Body of pancreas (tissue), 4 donors: ENCODE measurements around the gene PXDN. TPM values are rescaled to one million over a fixed set of nuclear protein-coding genes. Genes with fewer than 3 reads are reported as not detected.

Experiments used
- ATAC-seq: fragments of 150-250 bp; one replicate; pipeline ENCODE4 v1.9.1; 2016
- DNase-seq, 4 donors: peaks; one replicate each; pipeline ENCODE4 v3.0.0-alpha.2; 2019
- H3K27ac ChIP-seq, 4 donors: fragments of 200-600 bp; sonication (generic); 1 replicate in 3 of 4; 2 replicates in 1 of 4; pipeline versions ENCODE4 v1.5.1 to v1.6.1; 2016 to 2019; ENCODE audit warnings: mild to moderate bottlenecking in 1 of 4, mixed read lengths in 1 of 4, moderate library complexity in 1 of 4
- H3K27me3 ChIP-seq, 2 donors: fragments of 200-600 bp; sonication (generic); one replicate each; pipeline ENCODE4 v1.6.0; 2016; ENCODE audit warnings: mild to moderate bottlenecking in 1 of 2
- H3K36me3 ChIP-seq, 2 donors: fragments of 200-600 bp; sonication (generic); replicated peaks in 1 of 2; 2 replicates each; pipeline ENCODE4 v1.5.1; 2016; ENCODE audit warnings: low read depth in 2 of 2; ENCODE audit not compliant: insufficient read depth in 1 of 2
- H3K4me1 ChIP-seq: fragments of 200-600 bp; sonication (generic); one replicate; pipeline ENCODE4 v1.6.0; 2016
- H3K4me3 ChIP-seq, 2 donors: fragments of 200-600 bp; sonication (generic); 1 replicate in 1 of 2; 2 replicates in 1 of 2; pipeline ENCODE4 v1.5.1; 2016 to 2019
- H3K9me3 ChIP-seq, 3 donors: fragments of 200-600 bp; sonication (generic); 1 replicate in 2 of 3; 2 replicates in 1 of 3; pipeline ENCODE4 v1.5.1; 2016
- POLR2A ChIP-seq, 3 donors: fragments of 450-650 bp; IDR thresholded peaks; one replicate each; pipeline ENCODE4 v1.6.1; 2016; ENCODE audit warnings: antibody characterized with exemption in 3 of 3, mild to moderate bottlenecking in 2 of 3
- WGBS, 2 donors: methylation state at CpG; one replicate each; pipeline ENCODE4 v1.1.5; 2017; 5-methylcytosine and 5-hydroxymethylcytosine counted together
- intact Hi-C: fragments of 100-400 bp; cut with DNase I; formaldehyde crosslinking; loops from one replicate; pipeline ENCODE4 v1.15.1; 2023
- total RNA-seq, 2 donors: library from RNA; depleted of rRNA; stranded (reverse); fragments of >200 nt; gene quantifications; one replicate each; pipeline ENCODE4 v1.1.0, GENCODE V29; 2016
- TF ChIP-seq, protein P1 (sequence below), 7 experiments: fragments of 450-650 bp in 4 of 7; fragments of 200-600 bp in 3 of 7; sonication (generic) in 3 of 7; IDR thresholded peaks; one replicate each; pipeline ENCODE4 v1.5.1; 2016 to 2019; ENCODE audit warnings: antibody characterized with exemption in 7 of 7

Gene PXDN
- total RNA-seq, 2 donors from 2014 or later, result 7.0 to 41.9 TPM

DNA sequence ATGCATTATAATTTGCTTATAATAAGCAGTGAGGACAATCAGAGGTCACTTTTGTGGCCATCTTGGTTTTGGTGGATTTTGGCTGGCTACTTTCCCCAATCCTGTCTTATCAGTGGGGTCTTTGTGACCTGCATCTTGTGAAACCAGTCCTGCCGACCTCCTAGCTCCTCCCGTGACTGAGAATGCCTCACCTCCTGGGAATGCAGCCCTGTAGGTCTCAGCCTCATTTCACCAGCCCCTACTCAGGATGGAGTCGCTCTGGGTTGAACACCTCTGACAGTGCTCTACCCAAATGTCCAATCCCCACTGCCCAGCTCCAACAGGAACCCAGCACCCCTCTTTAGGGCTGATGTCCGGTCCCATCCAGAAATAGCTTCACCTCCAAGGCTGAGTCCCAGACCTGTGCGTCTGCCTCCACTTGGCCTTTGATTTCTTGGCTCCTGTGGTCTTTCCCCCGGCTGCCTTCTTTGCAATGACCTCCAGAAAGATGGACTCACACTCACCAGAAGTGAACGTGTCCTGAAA lies 31.3 kb upstream of the PXDN start:
- no peak for ATAC-seq
- Histone ChIP-seq H3K27ac (no peak overlapping the region), H3K27me3 (no peaks in the 10 kb centered on the region), H3K4me3 (no peak overlapping the region), H3K36me3 (no peaks in the 10 kb centered on the region), H3K9me3 (no peaks in the 10 kb centered on the region), H3K4me1 (no peaks in the 10 kb centered on the region)
- intact Hi-C loops, result no loop called here
- WGBS, 2 donors, result 70 to 73% methylated on average over 7 of the region's 7 CpGs
- TF ChIP-seq, protein P1, sequence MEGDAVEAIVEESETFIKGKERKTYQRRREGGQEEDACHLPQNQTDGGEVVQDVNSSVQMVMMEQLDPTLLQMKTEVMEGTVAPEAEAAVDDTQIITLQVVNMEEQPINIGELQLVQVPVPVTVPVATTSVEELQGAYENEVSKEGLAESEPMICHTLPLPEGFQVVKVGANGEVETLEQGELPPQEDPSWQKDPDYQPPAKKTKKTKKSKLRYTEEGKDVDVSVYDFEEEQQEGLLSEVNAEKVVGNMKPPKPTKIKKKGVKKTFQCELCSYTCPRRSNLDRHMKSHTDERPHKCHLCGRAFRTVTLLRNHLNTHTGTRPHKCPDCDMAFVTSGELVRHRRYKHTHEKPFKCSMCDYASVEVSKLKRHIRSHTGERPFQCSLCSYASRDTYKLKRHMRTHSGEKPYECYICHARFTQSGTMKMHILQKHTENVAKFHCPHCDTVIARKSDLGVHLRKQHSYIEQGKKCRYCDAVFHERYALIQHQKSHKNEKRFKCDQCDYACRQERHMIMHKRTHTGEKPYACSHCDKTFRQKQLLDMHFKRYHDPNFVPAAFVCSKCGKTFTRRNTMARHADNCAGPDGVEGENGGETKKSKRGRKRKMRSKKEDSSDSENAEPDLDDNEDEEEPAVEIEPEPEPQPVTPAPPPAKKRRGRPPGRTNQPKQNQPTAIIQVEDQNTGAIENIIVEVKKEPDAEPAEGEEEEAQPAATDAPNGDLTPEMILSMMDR (IDR thresholded peaks at IDR 0.05), result no peak
- no peak for TF ChIP-seq POLR2A (IDR thresholded peaks at IDR 0.05)
- DNase-seq, result no peak

DNA sequence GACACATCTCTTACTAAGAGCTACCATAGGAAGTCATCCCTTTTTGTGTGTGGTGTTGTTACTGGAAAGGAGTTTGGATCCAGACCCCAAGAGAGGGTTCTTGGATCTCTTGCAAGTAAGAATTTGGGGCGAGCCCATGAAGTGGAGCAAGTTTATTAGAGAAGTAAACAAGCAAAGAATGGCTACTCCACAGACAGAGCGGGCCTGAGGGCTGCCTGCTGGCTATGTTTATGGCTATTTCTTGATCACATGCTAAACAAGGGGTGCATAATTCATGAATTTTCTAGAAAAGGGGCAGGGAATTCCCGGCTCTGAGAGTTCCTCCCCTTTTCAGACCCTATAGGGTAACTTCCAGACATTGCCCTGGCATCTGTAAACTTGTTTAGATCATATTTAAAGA lies 30.6 kb upstream of the PXDN start:
- 76 to 77% methylated on average over 3 of the region's 3 CpGs for WGBS, 2 donors
- H3K4me1 ChIP-seq, result no peaks in the 10 kb centered on the region
- intact Hi-C loops, result no loop called here

DNA sequence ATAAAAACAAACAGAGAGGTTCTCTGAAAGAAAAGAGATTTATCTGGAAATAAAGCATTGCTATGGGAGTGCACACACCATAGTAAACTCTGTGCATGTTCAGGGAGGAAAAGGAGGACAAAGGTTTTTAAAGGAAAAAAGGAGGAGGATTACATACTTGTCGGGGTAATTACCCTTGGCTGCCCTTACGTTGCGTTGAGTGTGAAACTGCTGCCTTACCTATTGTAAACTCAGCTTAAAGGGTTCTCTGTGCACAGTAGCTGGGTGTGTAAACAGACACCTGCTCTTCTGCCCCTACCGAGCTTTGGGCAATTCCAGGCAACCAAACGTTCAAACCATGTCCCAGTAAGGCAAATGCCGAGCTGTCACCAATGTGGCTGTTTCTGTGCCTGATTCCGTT lies 29.6 kb upstream of the PXDN start:
- Histone ChIP-seq H3K4me1 (no peaks in the 10 kb centered on the region), H3K4me3 (no peak overlapping the region), H3K9me3 (no peaks in the 10 kb centered on the region), H3K27me3 (no peaks in the 10 kb centered on the region), H3K36me3 (no peaks in the 10 kb centered on the region), H3K27ac (no peak overlapping the region)
- WGBS, 2 donors, result 46 to 59% methylated on average over 7 of the region's 7 CpGs
- TF ChIP-seq POLR2A (IDR thresholded peaks at IDR 0.05), result no peak
- TF ChIP-seq, protein P1 (IDR thresholded peaks at IDR 0.05), result no peak
- DNase-seq (no peak), ATAC-seq (no peak)
- intact Hi-C loops, result no loop called here

More for the DNA sequence above, 30.6 kb upstream of the PXDN start:
- Histone ChIP-seq H3K27me3 (no peaks in the 10 kb centered on the region), H3K27ac (no peak overlapping the region), H3K36me3 (no peaks in the 10 kb centered on the region), H3K4me3 (no peak overlapping the region), H3K9me3 (no peaks in the 10 kb centered on the region)
- TF ChIP-seq, protein P1 (IDR thresholded peaks at IDR 0.05), result no peak
- TF ChIP-seq POLR2A (IDR thresholded peaks at IDR 0.05), result no peak
- DNase-seq (no peak), ATAC-seq (no peak)

DNA sequence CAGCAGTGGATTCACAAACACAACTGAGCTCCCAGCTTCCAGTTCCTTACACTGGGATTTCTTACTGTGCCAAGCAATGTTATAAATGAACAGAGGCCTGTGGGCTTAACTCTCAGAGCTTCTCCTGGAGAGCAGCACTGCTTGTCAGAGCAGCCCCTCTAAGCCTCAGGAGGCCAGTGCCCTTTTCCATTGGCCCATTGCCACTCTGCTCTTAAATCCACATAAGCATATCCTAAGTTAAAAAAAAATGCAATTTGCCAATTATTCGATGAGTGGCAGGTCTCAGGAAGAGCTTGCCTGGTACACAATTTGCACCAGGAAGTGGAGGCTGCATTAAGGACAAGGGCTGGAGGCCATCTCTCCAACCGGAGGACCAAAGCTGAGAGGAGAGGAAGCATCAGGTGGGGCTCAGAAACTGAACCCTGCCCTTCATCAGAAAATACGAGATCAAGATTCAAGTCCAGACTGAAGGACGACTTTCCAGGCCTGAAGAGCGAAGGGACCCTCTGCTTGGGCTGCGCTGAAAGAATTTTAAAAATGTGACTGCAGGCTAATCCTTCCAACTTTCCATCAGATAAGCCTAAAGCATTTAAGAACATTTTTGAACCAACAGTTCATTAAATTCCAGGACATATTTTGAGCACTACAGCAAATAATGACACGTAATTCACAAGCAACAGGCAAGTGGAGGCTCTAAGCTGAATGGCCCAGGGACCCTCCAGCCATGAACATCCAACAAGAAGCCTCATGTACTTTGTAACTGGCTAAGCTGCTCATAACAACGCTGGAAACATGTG lies 28.4 kb upstream of the PXDN start:
- H3K4me1 ChIP-seq, result no peaks in the 10 kb centered on the region
- no peak for DNase-seq
- no peaks in the 10 kb centered on the region for H3K27me3 ChIP-seq
- no peak for ATAC-seq
- H3K27ac ChIP-seq, result no peak overlapping the region
- H3K36me3 ChIP-seq, result no peaks in the 10 kb centered on the region
- no peaks in the 10 kb centered on the region for H3K9me3 ChIP-seq
- 65 to 76% methylated on average over 8 of the region's 8 CpGs for WGBS, 2 donors
- H3K4me3 ChIP-seq, result no peak overlapping the region
- intact Hi-C loops, result no loop called here
- TF ChIP-seq POLR2A (IDR thresholded peaks at IDR 0.05), result no peak
- TF ChIP-seq, protein P1 (IDR thresholded peaks at IDR 0.05), result no peak
